ENCODE data around the gene DOK5.

DNA sequence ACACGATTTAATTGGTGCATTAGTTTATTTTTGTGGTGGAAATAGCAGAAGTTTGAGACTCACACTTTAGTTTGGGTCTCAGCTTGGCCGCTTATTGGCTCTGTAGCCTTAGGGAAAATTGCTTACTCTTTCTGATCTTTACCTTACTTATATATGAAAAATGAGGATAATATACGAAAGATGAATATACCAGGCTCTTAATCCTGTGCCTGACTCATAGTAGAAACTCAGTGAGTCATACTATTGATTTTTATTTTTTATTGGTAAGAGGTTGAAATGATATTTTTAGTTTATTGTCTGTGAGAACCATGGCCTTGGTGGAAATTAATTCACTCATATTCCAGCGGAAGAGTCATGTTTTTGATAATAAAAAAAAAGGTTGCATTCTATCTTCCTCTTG, 11.2 kb downstream of the DOK5 start:
- TF ChIP-seq, protein P1, sequence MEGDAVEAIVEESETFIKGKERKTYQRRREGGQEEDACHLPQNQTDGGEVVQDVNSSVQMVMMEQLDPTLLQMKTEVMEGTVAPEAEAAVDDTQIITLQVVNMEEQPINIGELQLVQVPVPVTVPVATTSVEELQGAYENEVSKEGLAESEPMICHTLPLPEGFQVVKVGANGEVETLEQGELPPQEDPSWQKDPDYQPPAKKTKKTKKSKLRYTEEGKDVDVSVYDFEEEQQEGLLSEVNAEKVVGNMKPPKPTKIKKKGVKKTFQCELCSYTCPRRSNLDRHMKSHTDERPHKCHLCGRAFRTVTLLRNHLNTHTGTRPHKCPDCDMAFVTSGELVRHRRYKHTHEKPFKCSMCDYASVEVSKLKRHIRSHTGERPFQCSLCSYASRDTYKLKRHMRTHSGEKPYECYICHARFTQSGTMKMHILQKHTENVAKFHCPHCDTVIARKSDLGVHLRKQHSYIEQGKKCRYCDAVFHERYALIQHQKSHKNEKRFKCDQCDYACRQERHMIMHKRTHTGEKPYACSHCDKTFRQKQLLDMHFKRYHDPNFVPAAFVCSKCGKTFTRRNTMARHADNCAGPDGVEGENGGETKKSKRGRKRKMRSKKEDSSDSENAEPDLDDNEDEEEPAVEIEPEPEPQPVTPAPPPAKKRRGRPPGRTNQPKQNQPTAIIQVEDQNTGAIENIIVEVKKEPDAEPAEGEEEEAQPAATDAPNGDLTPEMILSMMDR (conservative IDR thresholded peaks at IDR 0.05; ENCODE audit: low read length), result no peak
- TF ChIP-seq EZH2phosphoT487 (IDR thresholded peaks at IDR 0.05; ENCODE audit: borderline replicate concordance, low read depth, low read length), result no peak

Measured in OCI-LY7 (cell line).